Adrenal gland (tissue), 5 donors: ENCODE measurements around the gene FKRP.

Experiments
- POLR2A ChIP-seq, 2 donors: fragments of 450-650 bp; IDR thresholded peaks; one replicate each; pipeline ENCODE4 v1.6.1; 2017; ENCODE audit warnings: antibody characterized with exemption in 2 of 2, mild to moderate bottlenecking in 2 of 2, moderate library complexity in 1 of 2
- TF ChIP-seq, protein P1 (sequence below), 6 experiments: fragments of 450-650 bp in 4 of 6; fragments of 200-600 bp in 2 of 6; sonication (generic) in 1 of 6; IDR thresholded peaks; 1 replicate in 5 of 6; 2 replicates in 1 of 6; pipeline versions ENCODE4 v1.5.1 to v1.8.0; 2016 to 2021; ENCODE audit warnings: antibody characterized with exemption in 6 of 6, mild to moderate bottlenecking in 2 of 6, moderate library complexity in 1 of 6
- donor health status: DM: no; HTN: no; CAD: no.

DNA sequence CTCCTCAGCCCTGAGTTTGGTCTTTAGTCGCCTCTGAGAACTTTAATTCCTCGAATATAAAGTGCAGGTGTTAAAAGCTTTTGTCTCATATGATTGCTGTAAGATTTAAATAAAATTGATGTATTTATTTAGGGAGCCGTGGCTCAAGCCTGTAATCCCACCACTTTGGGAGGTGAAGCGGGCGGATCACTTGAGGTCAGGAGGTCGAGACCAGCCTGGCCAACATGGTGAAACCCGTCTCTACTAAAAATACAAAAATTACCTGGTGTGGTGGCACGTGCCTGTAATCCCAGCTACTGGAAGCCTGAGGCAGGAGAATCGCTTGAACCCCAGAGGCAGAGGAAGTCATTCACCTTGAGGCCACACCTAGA, 43.1 kb downstream of the FKRP start:
- TF ChIP-seq, protein P1, sequence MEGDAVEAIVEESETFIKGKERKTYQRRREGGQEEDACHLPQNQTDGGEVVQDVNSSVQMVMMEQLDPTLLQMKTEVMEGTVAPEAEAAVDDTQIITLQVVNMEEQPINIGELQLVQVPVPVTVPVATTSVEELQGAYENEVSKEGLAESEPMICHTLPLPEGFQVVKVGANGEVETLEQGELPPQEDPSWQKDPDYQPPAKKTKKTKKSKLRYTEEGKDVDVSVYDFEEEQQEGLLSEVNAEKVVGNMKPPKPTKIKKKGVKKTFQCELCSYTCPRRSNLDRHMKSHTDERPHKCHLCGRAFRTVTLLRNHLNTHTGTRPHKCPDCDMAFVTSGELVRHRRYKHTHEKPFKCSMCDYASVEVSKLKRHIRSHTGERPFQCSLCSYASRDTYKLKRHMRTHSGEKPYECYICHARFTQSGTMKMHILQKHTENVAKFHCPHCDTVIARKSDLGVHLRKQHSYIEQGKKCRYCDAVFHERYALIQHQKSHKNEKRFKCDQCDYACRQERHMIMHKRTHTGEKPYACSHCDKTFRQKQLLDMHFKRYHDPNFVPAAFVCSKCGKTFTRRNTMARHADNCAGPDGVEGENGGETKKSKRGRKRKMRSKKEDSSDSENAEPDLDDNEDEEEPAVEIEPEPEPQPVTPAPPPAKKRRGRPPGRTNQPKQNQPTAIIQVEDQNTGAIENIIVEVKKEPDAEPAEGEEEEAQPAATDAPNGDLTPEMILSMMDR (IDR thresholded peaks at IDR 0.05), result no peak
- no peak for TF ChIP-seq POLR2A (IDR thresholded peaks at IDR 0.05)
